Neural cell (in vitro differentiated cells): ENCODE results near the gene RASGRP4. TPM values are rescaled to one million over a fixed set of nuclear protein-coding genes. Genes with fewer than 3 reads are reported as not detected.

ENCODE experiments used
- H2AFZ ChIP-seq: fragments of 200-600, 300-800 bp; sonication (generic), shearing (Covaris generic); 2 replicates; pipeline ENCODE4 v1.6.0; 2014; ENCODE audit warnings: low read depth, mild to moderate bottlenecking, antibody characterized with exemption, low read length, moderate library complexity
- H3F3A ChIP-seq: fragments of 200-600 bp; shearing (Covaris generic); 2 replicates; pipeline ENCODE4 v1.6.1; 2016; ENCODE audit warnings: mild to moderate bottlenecking, moderate library complexity, mixed read lengths, antibody characterized with exemption, low read length; ENCODE audit not compliant: insufficient read depth, poor library complexity, severe bottlenecking
- H3K27ac ChIP-seq: fragments of 200-600, 300-800 bp; sonication (generic), shearing (Covaris generic); 2 replicates; pipeline ENCODE4 v1.5.1; 2014; ENCODE audit warnings: mild to moderate bottlenecking, low read length, moderate library complexity
- H3K27me3 ChIP-seq: fragments of 300-800, 200-600 bp; sonication (generic), shearing (Covaris generic); 2 replicates; pipeline ENCODE4 v1.6.0; 2014; ENCODE audit warnings: mild to moderate bottlenecking, low read depth, low read length, moderate library complexity; ENCODE audit not compliant: insufficient read depth
- H3K36me3 ChIP-seq: fragments of 300-800, 200-600 bp; sonication (generic), shearing (Covaris generic); 2 replicates; pipeline ENCODE4 v1.5.1; 2014; ENCODE audit warnings: mild to moderate bottlenecking, antibody characterized with exemption, low read length, moderate library complexity; ENCODE audit not compliant: insufficient read depth
- H3K4me2 ChIP-seq: fragments of 300-800, 200-600 bp; sonication (generic), shearing (Covaris generic); 2 replicates; pipeline ENCODE4 v1.6.0; 2014; ENCODE audit warnings: mild to moderate bottlenecking, low read length
- H3K4me3 ChIP-seq: fragments of 300-800, 200-600 bp; sonication (generic), shearing (Covaris generic); 2 replicates; pipeline ENCODE4 v1.5.1; 2014; ENCODE audit warnings: mild to moderate bottlenecking, low read length, moderate library complexity
- H3K79me2 ChIP-seq: fragments of 200-600 bp; shearing (Covaris generic); replicated peaks from 2 replicates; pipeline ENCODE4 v1.6.0; 2014; ENCODE audit warnings: mild to moderate bottlenecking, low read length, moderate library complexity; ENCODE audit not compliant: insufficient read depth
- H3K9ac ChIP-seq: fragments of 300-800, 200-600 bp; sonication (generic), shearing (Covaris generic); 2 replicates; pipeline ENCODE4 v1.6.1; 2016; ENCODE audit warnings: mild to moderate bottlenecking, low read length, mixed read lengths
- H3K9me2 ChIP-seq: fragments of 200-600 bp; shearing (Covaris generic); 2 replicates; pipeline ENCODE4 v1.6.1; 2016; ENCODE audit warnings: mild to moderate bottlenecking, low read length, mixed read lengths; ENCODE audit not compliant: insufficient read depth
- H3K9me3 ChIP-seq: fragments of 200-600, 300-800 bp; sonication (generic), shearing (Covaris generic); 2 replicates; pipeline ENCODE4 v1.6.1; 2016; ENCODE audit warnings: mild to moderate bottlenecking, mixed run types, low read length, moderate library complexity, mixed read lengths
- H4K20me1 ChIP-seq: fragments of 200-600 bp; shearing (Covaris generic); 2 replicates; pipeline ENCODE4 v1.6.1; 2016; ENCODE audit warnings: mild to moderate bottlenecking, mixed run types; ENCODE audit not compliant: insufficient read depth
- CTCF ChIP-seq: fragments of 450-650 bp; IDR thresholded peaks from 2 replicates; pipeline ENCODE4 v1.5.1; 2014; ENCODE audit warnings: antibody characterized with exemption, mild to moderate bottlenecking, moderate library complexity; ENCODE audit not compliant: poor library complexity, severe bottlenecking
- EP300 ChIP-seq: fragments of 450-650 bp; conservative IDR thresholded peaks from 2 replicates; pipeline ENCODE4 v1.6.1; 2014; ENCODE audit warnings: antibody characterized with exemption, mild to moderate bottlenecking, moderate library complexity; ENCODE audit not compliant: poor library complexity, severe bottlenecking
- EZH2 ChIP-seq: fragments of 200-600, 300-800 bp; shearing (Covaris generic), sonication (generic); IDR thresholded peaks from 2 replicates; pipeline ENCODE4 v1.6.1; 2014; ENCODE audit warnings: antibody characterized with exemption, low read length, borderline replicate concordance, mild to moderate bottlenecking; ENCODE audit not compliant: insufficient read depth, poor library complexity, severe bottlenecking
- MXI1 ChIP-seq: fragments of 450-650 bp; conservative IDR thresholded peaks from 2 replicates; pipeline ENCODE4 v1.6.1; 2014; ENCODE audit warnings: antibody characterized with exemption, mild to moderate bottlenecking; ENCODE audit not compliant: poor library complexity, severe bottlenecking
- POLR2AphosphoS5 ChIP-seq: IDR thresholded peaks from 2 replicates; pipeline ENCODE4 v1.6.1; 2012
- RAD21 ChIP-seq: fragments of 450-650 bp; conservative IDR thresholded peaks from 2 replicates; pipeline ENCODE4 v1.6.1; 2014; ENCODE audit warnings: antibody characterized with exemption, mild to moderate bottlenecking, moderate library complexity
- REST ChIP-seq: IDR thresholded peaks from 2 replicates; pipeline ENCODE4 v1.6.1; 2012; ENCODE audit warnings: borderline replicate concordance
- SMC3 ChIP-seq: fragments of 450-650 bp; conservative IDR thresholded peaks from 2 replicates; pipeline ENCODE4 v1.6.1; 2014; ENCODE audit warnings: antibody characterized with exemption, mild to moderate bottlenecking, moderate library complexity; ENCODE audit not compliant: poor library complexity
- TAF1 ChIP-seq: IDR thresholded peaks from 2 replicates; pipeline ENCODE4 v1.6.1; 2012; ENCODE audit warnings: low read depth
- polyA plus RNA-seq: library from polyadenylated mRNA; depleted of rRNA; stranded (reverse); fragments of >200 nt; gene quantifications from 2 replicates; pipeline ENCODE4 v1.2.3, GENCODE V29; 2014

Gene RASGRP4
- polyA plus RNA-seq, 1 donor from 2014 or later, result not detected

- Histone ChIP-seq H3K9ac (no peak overlapping the region), H3F3A (no peaks in the 10 kb centered on the region), H2AFZ (no peak overlapping the region), H3K79me2 (no peaks in the 10 kb centered on the region), H3K4me2 (no peak overlapping the region), H3K36me3 (no peaks in the 10 kb centered on the region), H4K20me1 (no peaks in the 10 kb centered on the region), H3K27me3 (no peaks in the 10 kb centered on the region), H3K27ac (no peak overlapping the region), H3K9me3 (no peaks in the 10 kb centered on the region), H3K9me2 (no peaks in the 10 kb centered on the region), H3K4me3 (no peak overlapping the region)
- TF ChIP-seq EZH2 (no peak), RAD21 (no peak), POLR2AphosphoS5 (no peak), EP300 (no peak)
Observed at GRCh38 chr19:38420935-38421334, 5.1 kb downstream of the RASGRP4 start.

- no peak overlapping the region for H3K4me2 ChIP-seq
- H3K79me2 ChIP-seq, result no peaks in the 10 kb centered on the region
- no peaks in the 10 kb centered on the region for H3K9me3 ChIP-seq
- H3K4me3 ChIP-seq, result peak overlapping the region; percentile 18
- H3F3A ChIP-seq, result no peaks in the 10 kb centered on the region
- no peak for TF ChIP-seq TAF1
- TF ChIP-seq CTCF, result no peak
- no peak for TF ChIP-seq RAD21
- no peak for TF ChIP-seq MXI1
- TF ChIP-seq EZH2, result no peak
- TF ChIP-seq EP300, result no peak
- no peak for TF ChIP-seq POLR2AphosphoS5
- TF ChIP-seq SMC3, result no peak
- no peak for TF ChIP-seq REST
- no peaks in the 10 kb centered on the region for H3K36me3 ChIP-seq
- no peaks in the 10 kb centered on the region for H4K20me1 ChIP-seq
- no peaks in the 10 kb centered on the region for H3K27me3 ChIP-seq
- H3K9ac ChIP-seq, result no peak overlapping the region
- H3K9me2 ChIP-seq, result no peaks in the 10 kb centered on the region
- H2AFZ ChIP-seq, result no peak overlapping the region
- no peak overlapping the region for H3K27ac ChIP-seq
Observed at GRCh38 chr19:38417544-38418506, 8.2 kb downstream of the RASGRP4 start.
